MM.1S (cell line): ENCODE data around the gene LHFPL2.

Source experiments
- DNase-seq: peaks from one replicate; pipeline ENCODE4 v3.0.0-alpha.2; 2015
- H2AFZ ChIP-seq: fragments of 300-600 bp; sonication (generic); 2 replicates; pipeline ENCODE4 v1.6.0; 2016; ENCODE audit warnings: antibody characterized with exemption, low read length
- H3F3A ChIP-seq: fragments of 300-600 bp; sonication (generic); 2 replicates; pipeline ENCODE4 v1.6.1; 2016; ENCODE audit warnings: mild to moderate bottlenecking, antibody characterized with exemption, low read length, moderate library complexity, mixed read lengths; ENCODE audit not compliant: insufficient read depth
- H3K27ac ChIP-seq: fragments of 300-600 bp; sonication (generic); 2 replicates; pipeline ENCODE4 v1.5.1; 2016; ENCODE audit warnings: mild to moderate bottlenecking, low read length
- H3K27me3 ChIP-seq: fragments of 300-600 bp; sonication (generic); replicated peaks from 2 replicates; pipeline ENCODE4 v1.6.0; 2016; ENCODE audit warnings: low read length; ENCODE audit not compliant: insufficient read depth
- H3K36me3 ChIP-seq: fragments of 300-600 bp; sonication (generic); replicated peaks from 2 replicates; pipeline ENCODE4 v1.6.1; 2016; ENCODE audit warnings: mild to moderate bottlenecking, low read length, mixed read lengths; ENCODE audit not compliant: insufficient read depth
- H3K4me1 ChIP-seq: fragments of 300-600 bp; sonication (generic); 2 replicates; pipeline ENCODE4 v1.6.1; 2016; ENCODE audit warnings: low read length, mixed read lengths
- H3K4me2 ChIP-seq: fragments of 300-600 bp; sonication (generic); 2 replicates; pipeline ENCODE4 v1.6.0; 2016; ENCODE audit warnings: low read depth, low read length
- H3K4me3 ChIP-seq: fragments of 300-600 bp; sonication (generic); 2 replicates; pipeline ENCODE4 v1.5.1; 2016; ENCODE audit warnings: low read length, mixed read lengths
- H3K79me2 ChIP-seq: fragments of 300-600 bp; sonication (generic); 2 replicates; pipeline ENCODE4 v1.6.1; 2016; ENCODE audit warnings: mixed run types, low read length, mixed read lengths
- H3K9ac ChIP-seq: fragments of 300-600 bp; sonication (generic); 2 replicates; pipeline ENCODE4 v1.6.1; 2016; ENCODE audit warnings: low read length, mixed read lengths
- H3K9me2 ChIP-seq: fragments of 300-600 bp; sonication (generic); replicated peaks from 2 replicates; pipeline ENCODE4 v1.6.1; 2016; ENCODE audit warnings: mild to moderate bottlenecking, low read length, mixed read lengths; ENCODE audit not compliant: insufficient read depth
- H3K9me3 ChIP-seq: fragments of 300-600 bp; sonication (generic); replicated peaks from 2 replicates; pipeline ENCODE4 v1.6.1; 2016; ENCODE audit warnings: mild to moderate bottlenecking, low read length, mixed read lengths; ENCODE audit not compliant: insufficient read depth
- H4K20me1 ChIP-seq: fragments of 300-600 bp; sonication (generic); 2 replicates; pipeline ENCODE4 v1.6.1; 2016; ENCODE audit warnings: mild to moderate bottlenecking, low read length, moderate library complexity, mixed read lengths; ENCODE audit not compliant: insufficient read depth
- CTCF ChIP-seq: fragments of 300-600 bp; sonication (generic); IDR thresholded peaks from 2 replicates; pipeline ENCODE4 v1.5.1; 2016; ENCODE audit warnings: antibody characterized with exemption, low read length, mixed read lengths
- EZH2 ChIP-seq: fragments of 300-600 bp; sonication (generic); optimal IDR thresholded peaks from 2 replicates; pipeline ENCODE3; 2017; ENCODE audit warnings: low read depth, mild to moderate bottlenecking, antibody characterized with exemption, low read length, mixed read lengths
- EZH2phosphoT487 ChIP-seq: fragments of 300-600 bp; sonication (generic); IDR thresholded peaks from 2 replicates; pipeline ENCODE4 v1.6.1; 2018; ENCODE audit warnings: antibody characterized with exemption, low read length

Gene LHFPL2

GRCh38 chr5:78505860-78506259 is 142.7 kb downstream of the LHFPL2 start:
- Histone ChIP-seq H4K20me1 (no peaks in the 10 kb centered on the region), H3K9me3 (no peaks in the 10 kb centered on the region), H2AFZ (no peak overlapping the region), H3K4me3 (no peak overlapping the region), H3K36me3 (no peaks in the 10 kb centered on the region), H3K9me2 (no peaks in the 10 kb centered on the region), H3K79me2 (no peaks in the 10 kb centered on the region), H3K27me3 (no peaks in the 10 kb centered on the region), H3F3A (no peaks in the 10 kb centered on the region), H3K4me1 (no peaks in the 10 kb centered on the region), H3K4me2 (no peak overlapping the region), H3K9ac (no peak overlapping the region), H3K27ac (no peak overlapping the region)
- no peak for DNase-seq
- TF ChIP-seq CTCF (no peak), EZH2 (no peak), EZH2phosphoT487 (no peak)

- no peak overlapping the region for H3K4me2 ChIP-seq
- no peak overlapping the region for H3K27ac ChIP-seq
- TF ChIP-seq EZH2 (no peak), CTCF (no peak), EZH2phosphoT487 (no peak)
- no peaks in the 10 kb centered on the region for H3K36me3 ChIP-seq
- no peak for DNase-seq
- H3K9ac ChIP-seq: no peak overlapping the region
- H3F3A ChIP-seq: no peaks in the 10 kb centered on the region
- H3K9me3 ChIP-seq: no peaks in the 10 kb centered on the region
- no peaks in the 10 kb centered on the region for H3K9me2 ChIP-seq
- H3K27me3 ChIP-seq: no peaks in the 10 kb centered on the region
- H3K4me3 ChIP-seq: no peak overlapping the region
- no peaks in the 10 kb centered on the region for H3K4me1 ChIP-seq
- no peak overlapping the region for H2AFZ ChIP-seq
- no peaks in the 10 kb centered on the region for H3K79me2 ChIP-seq
- no peaks in the 10 kb centered on the region for H4K20me1 ChIP-seq
Observed at GRCh38 chr5:78504704-78505677, 143.6 kb downstream of the LHFPL2 start.

- Histone ChIP-seq H2AFZ (no peak overlapping the region), H4K20me1 (no peaks in the 10 kb centered on the region), H3K36me3 (no peaks in the 10 kb centered on the region), H3K4me1 (no peaks in the 10 kb centered on the region), H3K4me2 (no peak overlapping the region), H3K9me3 (no peaks in the 10 kb centered on the region), H3F3A (no peaks in the 10 kb centered on the region), H3K27me3 (no peaks in the 10 kb centered on the region), H3K27ac (no peak overlapping the region), H3K79me2 (no peaks in the 10 kb centered on the region), H3K9me2 (no peaks in the 10 kb centered on the region), H3K9ac (no peak overlapping the region), H3K4me3 (no peak overlapping the region)
- TF ChIP-seq EZH2 (no peak), EZH2phosphoT487 (no peak), CTCF (no peak)
- no peak for DNase-seq
Observed at GRCh38 chr5:78503958-78504653, 144.5 kb downstream of the LHFPL2 start.
